NCI-H345 treated with DMSO at 0.1 percent for 48 hours (cell line): ENCODE results near the gene SENP1.

Experiments
- DNase-seq: peaks from one replicate; lab custom pipeline; 2025; ENCODE audit not compliant: unreplicated experiment; lab: John Stamatoyannopoulos, UW

Gene SENP1

GRCh38 chr12:48068457-48068856 lies 37.4 kb downstream of the SENP1 start:
- no peak for DNase-seq

- DNase-seq, result no peak
Measured at GRCh38 chr12:48067250-48067938, 38.5 kb downstream of the SENP1 start.

- DNase-seq, result no peak
Measured at GRCh38 chr12:48065041-48065440, 40.8 kb downstream of the SENP1 start.

- no peak for DNase-seq
Measured at GRCh38 chr12:48063530-48063929, 42.3 kb downstream of the SENP1 start.

- no peak for DNase-seq
Measured at GRCh38 chr12:48061938-48062719, 43.8 kb downstream of the SENP1 start.

- no peak for DNase-seq
Measured at GRCh38 chr12:48060474-48060873, 45.4 kb downstream of the SENP1 start.

GRCh38 chr12:48058771-48059170 lies 47.1 kb downstream of the SENP1 start:
- no peak for DNase-seq

GRCh38 chr12:48054955-48055821 lies 50.7 kb downstream of the SENP1 start:
- no peak for DNase-seq

GRCh38 chr12:48053883-48054282 lies 52.0 kb downstream of the SENP1 start:
- no peak for DNase-seq

GRCh38 chr12:48053122-48053521 lies 52.8 kb downstream of the SENP1 start:
- DNase-seq, result no peak

- DNase-seq, result no peak
Measured at GRCh38 chr12:48051681-48052080, 54.2 kb downstream of the SENP1 start.

- DNase-seq, result no peak
Measured at GRCh38 chr12:48050174-48050573, 55.7 kb downstream of the SENP1 start.

- DNase-seq, result no peak
Measured at GRCh38 chr12:48045965-48046518, 59.8 kb downstream of the SENP1 start.

GRCh38 chr12:48045061-48045846 lies 60.6 kb downstream of the SENP1 start:
- DNase-seq, result no peak

GRCh38 chr12:48044396-48044795 lies 61.5 kb downstream of the SENP1 start:
- no peak for DNase-seq

GRCh38 chr12:48043771-48044170 lies 62.1 kb downstream of the SENP1 start:
- DNase-seq, result no peak

GRCh38 chr12:48041591-48042423 lies 64.1 kb downstream of the SENP1 start:
- no peak for DNase-seq

- no peak for DNase-seq
Measured at GRCh38 chr12:48040354-48040753, 65.5 kb downstream of the SENP1 start.

GRCh38 chr12:48039151-48039550 lies 66.7 kb downstream of the SENP1 start:
- no peak for DNase-seq

- DNase-seq, result no peak
Measured at GRCh38 chr12:48038085-48038484, 67.8 kb downstream of the SENP1 start.
